Measurements from ENCODE around the gene TRABD2B. TPM values are rescaled to one million over a fixed set of nuclear protein-coding genes. Genes with fewer than 3 reads are reported as not detected.

The TRABD2B gene
- polyA plus RNA-seq, 1 of the 3 experiments (the other 2 are of a cell fraction), result 0.03 TPM

- Histone ChIP-seq H3K9me3 (no peaks in the 10 kb centered on the region), H3K9me2 (no peaks in the 10 kb centered on the region), H3K36me3 (replicated peaks in 1 of 2; ENCODE audit: control insufficient read depth in 1 of 2, insufficient read depth in 2 of 2, low read length in 1 of 2) (no peaks in the 10 kb centered on the region), H3K4me1 (ENCODE audit: control insufficient read depth in 1 of 2, insufficient read depth in 2 of 2, low read depth in 1 of 2, low read length in 1 of 2) (peaks cover 0 to 38% of the 10 kb centered on the region in 2 experiments; a peak in 2 of 4 replicates), H3K4me3 (ENCODE audit: low read depth in 2 of 2, low read length in 1 of 2) (no peak overlapping the region), H3K27me3 (ENCODE audit: insufficient read depth) (no peaks in the 10 kb centered on the region), H3K9ac (no peak overlapping the region), H3K27ac (ENCODE audit: low read depth in 2 of 2, low read length in 1 of 2) (peak overlapping the region in 1 of 2 experiments; percentile 97; a peak in 1 of 4 replicates), H3K79me2 (ENCODE audit: insufficient read depth) (no peaks in the 10 kb centered on the region), H3K4me2 (no peak overlapping the region), H4K20me1 (ENCODE audit: insufficient read depth) (no peaks in the 10 kb centered on the region), H3F3A (replicated peaks; ENCODE audit: insufficient read depth) (no peaks in the 10 kb centered on the region), H2AFZ (ENCODE audit: low read depth) (no peak overlapping the region)
- CTCF ChIA-PET, result interaction anchor here (1.1 to 1.3 kb wide), 3 partner anchors 13 to 34 kb away, joined by 3 to 4 read pairs (median 3); no protein-coding TSS in a partner anchor
- TF ChIP-seq TAF1 (IDR thresholded peaks at IDR 0.05; ENCODE audit: borderline replicate concordance, low read depth, low read length) (no peak), ZBTB33 (IDR thresholded peaks at IDR 0.05; ENCODE audit: borderline replicate concordance, low read depth) (no peak), POLR2AphosphoS5 (IDR thresholded peaks at IDR 0.05; ENCODE audit: low read depth, low read length) (no peak), GABPA (IDR thresholded peaks at IDR 0.05; ENCODE audit: low read depth) (no peak), CHD2 (IDR thresholded peaks at IDR 0.05; ENCODE audit: low read length, partially characterized antibody) (no peak), MXI1 (IDR thresholded peaks at IDR 0.05; ENCODE audit: low read depth, low read length) (no peak), USF2 (IDR thresholded peaks at IDR 0.05; ENCODE audit: borderline replicate concordance, low read depth, low read length) (no peak), PBX3 (IDR thresholded peaks at IDR 0.05) (no peak), MAX (IDR thresholded peaks at IDR 0.05; ENCODE audit: low read depth) (no peak), JUND (IDR thresholded peaks at IDR 0.05) (no peak)
- POLR2A ChIA-PET, result no interaction called here
- 56% methylated on average over 9 of the region's 9 CpGs for WGBS (ENCODE audit: low lambda C conversion rate)
- DNase-seq, result no peak
Measured at GRCh38 chr1:47847763-47848162, 149.4 kb downstream of the TRABD2B start.

GRCh38 chr1:47844558-47844955 lies 152.6 kb downstream of the TRABD2B start:
- no peak overlapping the region for H2AFZ ChIP-seq (ENCODE audit: low read depth)
- 43% methylated on average over 3 of the region's 3 CpGs for WGBS (ENCODE audit: low lambda C conversion rate)
- no peak for DNase-seq
- H3K9ac ChIP-seq, result no peak overlapping the region
- peaks cover 0 to 29% of the 10 kb centered on the region in 2 experiments; a peak in 2 of 4 replicates for H3K4me1 ChIP-seq (ENCODE audit: control insufficient read depth in 1 of 2, insufficient read depth in 2 of 2, low read depth in 1 of 2, low read length in 1 of 2)
- ChIA-PET CTCF (interaction anchor here (1.0 to 1.7 kb wide), 4 partner anchors 12 to 217 kb away, joined by 3 to 6 read pairs (median 4); partner anchors contain the start of gene TRABD2B), POLR2A (no interaction called here)
- no peak overlapping the region for H3K27ac ChIP-seq (ENCODE audit: low read depth in 2 of 2, low read length in 1 of 2)
- H4K20me1 ChIP-seq (ENCODE audit: insufficient read depth), result no peaks in the 10 kb centered on the region
- no peak overlapping the region for H3K4me2 ChIP-seq
- H3K9me2 ChIP-seq, result no peaks in the 10 kb centered on the region
- no peaks in the 10 kb centered on the region for H3K79me2 ChIP-seq (ENCODE audit: insufficient read depth)
- H3K9me3 ChIP-seq, result no peaks in the 10 kb centered on the region
- no peak overlapping the region for H3K4me3 ChIP-seq (ENCODE audit: low read depth in 2 of 2, low read length in 1 of 2)
- H3F3A ChIP-seq (replicated peaks; ENCODE audit: insufficient read depth), result no peaks in the 10 kb centered on the region
- no peaks in the 10 kb centered on the region for H3K27me3 ChIP-seq (ENCODE audit: insufficient read depth)
- no peaks in the 10 kb centered on the region for H3K36me3 ChIP-seq (replicated peaks in 1 of 2; ENCODE audit: control insufficient read depth in 1 of 2, insufficient read depth in 2 of 2, low read length in 1 of 2)
- TF ChIP-seq EP300 (IDR thresholded peaks at IDR 0.05; ENCODE audit: borderline replicate concordance in 1 of 2, low read depth in 1 of 2, low read length in 1 of 2), result no peak
- no peak for TF ChIP-seq PBX3 (IDR thresholded peaks at IDR 0.05)
- no peak for TF ChIP-seq FOSL2 (IDR thresholded peaks at IDR 0.05; ENCODE audit: borderline replicate concordance, low read depth)
- TF ChIP-seq CHD2 (IDR thresholded peaks at IDR 0.05; ENCODE audit: low read length, partially characterized antibody), result no peak
- TF ChIP-seq YY1 (IDR thresholded peaks at IDR 0.05; ENCODE audit: low read depth), result no peak
- TF ChIP-seq FOXM1 (IDR thresholded peaks at IDR 0.05; ENCODE audit: low read depth), result no peak
- no peak for TF ChIP-seq ZBTB33 (IDR thresholded peaks at IDR 0.05; ENCODE audit: borderline replicate concordance, low read depth)
- TF ChIP-seq RAD21 (IDR thresholded peaks at IDR 0.05; ENCODE audit: low read length), result no peak
- TF ChIP-seq ELF1 (IDR thresholded peaks at IDR 0.05), result no peak
- TF ChIP-seq SIN3A (IDR thresholded peaks at IDR 0.05; ENCODE audit: borderline replicate concordance, low read depth, low read length), result no peak
- no peak for TF ChIP-seq JUND (IDR thresholded peaks at IDR 0.05)
- no peak for TF ChIP-seq SMC3 (IDR thresholded peaks at IDR 0.05; ENCODE audit: low read depth, low read length)

Measured in SK-N-SH (cell line).